GM21723 (cell line): Measurements from ENCODE around the gene PTPRU.

ENCODE experiments used
- ATAC-seq: cut with Tn5 transposase; IDR thresholded peaks from one replicate; pipeline ENCODE4 v1.9.1; 2021; ENCODE audit warnings: mild to moderate bottlenecking, moderate library complexity; ENCODE audit not compliant: unreplicated experiment

Gene PTPRU

GRCh38 chr1:29235955-29236711 lies at the start of gene PTPRU:
PTPRU (plus strand) TSS chr1:29236522; CDS start chr1:29236645, 123 bp downstream.
- ATAC-seq, result peak; percentile 60

- ATAC-seq, result no peak
Observed at GRCh38 chr1:29186707-29187106, 49.6 kb upstream of the PTPRU start.

- no peak for ATAC-seq
Observed at GRCh38 chr1:29190718-29191117, 45.6 kb upstream of the PTPRU start.

GRCh38 chr1:29193879-29194455 lies 42.4 kb upstream of the PTPRU start:
- ATAC-seq, result no peak

GRCh38 chr1:29195881-29196291 lies 40.4 kb upstream of the PTPRU start:
- no peak for ATAC-seq

GRCh38 chr1:29196863-29197589 lies 39.3 kb upstream of the PTPRU start:
- ATAC-seq, result no peak

- ATAC-seq, result no peak
Observed at GRCh38 chr1:29197590-29197924, 38.8 kb upstream of the PTPRU start.

GRCh38 chr1:29197993-29198392 lies 38.3 kb upstream of the PTPRU start:
- no peak for ATAC-seq

GRCh38 chr1:29200906-29201594 lies 35.3 kb upstream of the PTPRU start:
- no peak for ATAC-seq

GRCh38 chr1:29201595-29202051 lies 34.7 kb upstream of the PTPRU start:
- ATAC-seq, result no peak

GRCh38 chr1:29202053-29202452 lies 34.3 kb upstream of the PTPRU start:
- ATAC-seq, result no peak

- no peak for ATAC-seq
Observed at GRCh38 chr1:29202584-29203340, 33.6 kb upstream of the PTPRU start.

- no peak for ATAC-seq
Observed at GRCh38 chr1:29208442-29208841, 27.9 kb upstream of the PTPRU start.

GRCh38 chr1:29209173-29209572 lies 27.1 kb upstream of the PTPRU start:
- no peak for ATAC-seq

- ATAC-seq, result no peak
Observed at GRCh38 chr1:29210278-29211085, 25.8 kb upstream of the PTPRU start.

GRCh38 chr1:29211086-29212030 lies 25.0 kb upstream of the PTPRU start:
- ATAC-seq, result no peak

GRCh38 chr1:29213055-29213454 lies 23.3 kb upstream of the PTPRU start:
- ATAC-seq, result no peak

GRCh38 chr1:29217633-29218032 lies 18.7 kb upstream of the PTPRU start:
- ATAC-seq, result no peak

- no peak for ATAC-seq
Observed at GRCh38 chr1:29218223-29218622, 18.1 kb upstream of the PTPRU start.
